H1 (cell line): ENCODE results near the gene C2orf42. TPM values are rescaled to one million over a fixed set of nuclear protein-coding genes. Genes with fewer than 3 reads are reported as not detected.
A peak's percentile ranks its signal among the peaks of the same experiment; 100 is the strongest.

Source experiments
- CHD2 ChIP-seq: IDR thresholded peaks from 2 replicates; pipeline ENCODE4 v1.6.1; 2012; ENCODE audit warnings: low read length, improper control_type of control experiment
- EGR1 ChIP-seq: IDR thresholded peaks from 2 replicates; pipeline ENCODE4 v1.6.1; 2011; ENCODE audit warnings: low read depth, low read length, borderline replicate concordance
- EP300 ChIP-seq, 2 experiments: IDR thresholded peaks; 1 replicate in 1 of 2; 2 replicates in 1 of 2; pipeline ENCODE4 v1.6.1; 2011 to 2012; ENCODE audit warnings: low read depth in 2 of 2, low read length in 2 of 2, mild to moderate bottlenecking in 2 of 2, borderline replicate concordance in 1 of 2, inconsistent platforms in 1 of 2, moderate library complexity in 1 of 2
- GTF2F1 ChIP-seq: IDR thresholded peaks from 2 replicates; pipeline ENCODE4 v1.6.1; 2012; ENCODE audit warnings: low read depth, low read length, improper control_type of control experiment, borderline replicate concordance
- HDAC2 ChIP-seq, 2 experiments: fragments of 300-600 bp in 1 of 2; sonication (generic) in 1 of 2; IDR thresholded peaks; 2 replicates each; pipeline ENCODE4 v1.6.1; 2011 to 2012; ENCODE audit warnings: low read depth in 2 of 2, low read length in 2 of 2, mild to moderate bottlenecking in 2 of 2, moderate library complexity in 2 of 2, borderline replicate concordance in 1 of 2, inconsistent platforms in 1 of 2
- KDM1A ChIP-seq: fragments of 200-600, 300-600 bp; sonication (generic); IDR thresholded peaks from 2 replicates; pipeline ENCODE4 v1.7.1; 2016; ENCODE audit warnings: mild to moderate bottlenecking, low read length, borderline replicate concordance
- KDM4A ChIP-seq: IDR thresholded peaks from one replicate; pipeline ENCODE4 v1.7.1; 2012; ENCODE audit warnings: low read depth, mild to moderate bottlenecking, moderate library complexity, low read length, inconsistent platforms; ENCODE audit not compliant: severe bottlenecking
- MAX ChIP-seq: IDR thresholded peaks from 2 replicates; pipeline ENCODE4 v1.6.1; 2012; ENCODE audit warnings: inconsistent platforms
- NRF1 ChIP-seq: IDR thresholded peaks from 2 replicates; pipeline ENCODE4 v1.6.1; 2011; ENCODE audit warnings: mild to moderate bottlenecking, low read depth, low read length, improper control_type of control experiment
- SIN3A ChIP-seq, 2 experiments: IDR thresholded peaks in 1 of 2; conservative IDR thresholded peaks in 1 of 2; 2 replicates each; pipeline ENCODE4 v1.6.1; 2011 to 2012; ENCODE audit warnings: low read length in 2 of 2, improper control_type of control experiment in 1 of 2, low read depth in 1 of 2, mild to moderate bottlenecking in 1 of 2
- TAF1 ChIP-seq: IDR thresholded peaks from 2 replicates; pipeline ENCODE4 v1.6.1; 2011; ENCODE audit warnings: mild to moderate bottlenecking, low read depth, low read length
- TAF7 ChIP-seq: optimal IDR thresholded peaks from 2 replicates; pipeline ENCODE3; 2011; ENCODE audit warnings: low read depth, mild to moderate bottlenecking, inconsistent platforms, low read length, moderate library complexity, borderline replicate concordance
- YY1 ChIP-seq: IDR thresholded peaks from 2 replicates; pipeline ENCODE4 v1.6.1; 2011; ENCODE audit warnings: low read depth, mild to moderate bottlenecking, low read length
- polyA plus RNA-seq, 7 experiments: library from polyadenylated mRNA; depleted of rRNA in 3 of 7; stranded (reverse) in 5 of 7; unstranded in 2 of 7; fragments of >200 nt in 5 of 7; fragments of 200-250 nt in 2 of 7; gene quantifications; 1 replicate in 5 of 7; 2 replicates in 1 of 7; 4 replicates in 1 of 7; pipeline versions ENCODE4 v1.2.1 to v1.2.3, GENCODE V29; 2011 to 2013; ENCODE audit warnings: missing spikeins in 2 of 7, mixed read lengths in 2 of 7
- total RNA-seq: library from RNA; stranded (reverse); fragmentation: NEBNext Ultra II Directional; extraction: Animal tissue kit (Norgen Biotek cat#: 25700); gene quantifications from 2 replicates; pipeline ENCODE4 v1.2.1, GENCODE V29; 2021
- TF ChIP-seq, protein P1 (sequence below): IDR thresholded peaks from 2 replicates; pipeline ENCODE4 v1.6.1; 2012; ENCODE audit warnings: inconsistent platforms

C2orf42 gene
- total and polyA plus RNA-seq, 2 of the 8 experiments (the other 6 are each of a cell fraction or from before 2014, with no cell fraction given): 3.9 to 10.7 TPM

DNA sequence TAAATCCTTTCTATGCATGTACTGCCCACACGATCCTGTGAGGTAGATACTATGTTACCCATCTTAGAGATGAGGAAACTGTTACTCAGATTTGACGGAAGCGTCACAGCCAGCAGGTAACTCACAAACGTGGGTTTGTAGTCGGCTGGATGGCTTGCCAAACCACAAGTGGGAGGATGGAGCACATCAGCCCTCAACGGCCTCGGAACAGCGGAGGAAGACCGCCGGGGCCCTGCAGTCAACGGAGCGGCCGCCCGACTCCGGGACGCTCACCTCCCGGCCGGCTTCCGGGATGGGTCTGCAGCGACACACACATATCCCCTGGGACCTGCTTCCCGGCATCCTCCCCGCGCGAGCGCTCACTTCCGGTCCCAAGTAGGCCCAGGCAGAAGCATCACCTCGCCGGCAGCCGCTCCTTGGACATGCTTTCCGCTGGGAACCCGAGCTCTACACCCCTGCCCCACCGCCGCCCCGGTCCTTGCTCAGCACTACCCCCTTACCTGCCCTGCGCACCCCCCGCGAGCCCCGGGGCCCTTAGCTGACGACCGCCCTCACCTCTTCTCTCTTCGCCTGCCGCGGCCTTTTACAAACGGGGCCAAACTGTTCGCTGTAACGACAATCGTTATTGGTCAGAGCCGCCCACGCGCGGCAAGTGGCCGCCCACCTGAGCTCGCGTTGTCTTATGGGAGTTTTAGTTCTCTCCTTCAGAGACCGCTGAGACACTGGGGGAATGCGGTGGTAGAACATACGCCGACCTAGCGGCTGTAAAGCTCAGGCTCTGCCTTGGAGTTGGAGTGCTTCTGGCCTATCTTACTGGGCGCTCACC, at the start of gene C2orf42 (continued):
- peak; percentile 91 for TF ChIP-seq TAF1
- peak; percentile 80 for TF ChIP-seq CHD2
- TF ChIP-seq SIN3A (conservative IDR thresholded peaks at IDR 0.05 in 1 of 2, IDR thresholded peaks at IDR 0.05 in 1 of 2; ENCODE audit: low read depth in 1 of 2, low read length in 2 of 2): peak in 1 of 2 experiments; percentile 71; a peak in 2 of 4 replicates
- peak; percentile 100 for TF ChIP-seq EGR1
- 0 out of 2 replicates have a peak, but pooled peaks have one; percentile 44 for TF ChIP-seq KDM1A
- TF ChIP-seq KDM4A: peak; percentile 74
- TF ChIP-seq, protein P1, sequence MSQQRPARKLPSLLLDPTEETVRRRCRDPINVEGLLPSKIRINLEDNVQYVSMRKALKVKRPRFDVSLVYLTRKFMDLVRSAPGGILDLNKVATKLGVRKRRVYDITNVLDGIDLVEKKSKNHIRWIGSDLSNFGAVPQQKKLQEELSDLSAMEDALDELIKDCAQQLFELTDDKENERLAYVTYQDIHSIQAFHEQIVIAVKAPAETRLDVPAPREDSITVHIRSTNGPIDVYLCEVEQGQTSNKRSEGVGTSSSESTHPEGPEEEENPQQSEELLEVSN: peak; percentile 49; the same call in 1 of the 2 replicates
- TF ChIP-seq TAF7: peak; percentile 44
- 0 out of 2 replicates have a peak, but pooled peaks have one; percentile 64 for TF ChIP-seq GTF2F1
- TF ChIP-seq YY1: 0 out of 2 replicates have a peak, but pooled peaks have one; percentile 5
- no peak for TF ChIP-seq NRF1
- TF ChIP-seq MAX: peak; percentile 73; the same call in 1 of the 2 replicates
- no peak for TF ChIP-seq EP300 (IDR thresholded peaks at IDR 0.05; ENCODE audit: borderline replicate concordance in 1 of 2, low read depth in 2 of 2, low read length in 2 of 2)
- TF ChIP-seq HDAC2 (IDR thresholded peaks at IDR 0.05; ENCODE audit: borderline replicate concordance in 1 of 2, low read depth in 2 of 2, low read length in 2 of 2): peak; percentile 93 to 100
